ENCODE results near the gene MLF2.
A peak's percentile ranks its signal among the peaks of the same experiment; 100 is the strongest.

MLF2 gene

GRCh38 chr12:6752921-6753771, at the start of gene MLF2:
Gene MLF2 (minus strand): TSS chr12:6753141. CDS start chr12:6752334, 807 bp downstream.
- peak; percentile 97 for DNase-seq (ENCODE audit: low read depth)

- DNase-seq (ENCODE audit: low read depth), result no peak
Measured at GRCh38 chr12:6799147-6799546, 46.2 kb upstream of the MLF2 start.

GRCh38 chr12:6796576-6796975, 43.6 kb upstream of the MLF2 start:
- DNase-seq (ENCODE audit: low read depth), result no peak

GRCh38 chr12:6795088-6795487, 42.1 kb upstream of the MLF2 start:
- DNase-seq (ENCODE audit: low read depth), result no peak

- DNase-seq (ENCODE audit: low read depth), result no peak
Measured at GRCh38 chr12:6792522-6793201, 39.7 kb upstream of the MLF2 start.

GRCh38 chr12:6791931-6792520, 39.1 kb upstream of the MLF2 start:
- DNase-seq (ENCODE audit: low read depth), result no peak

GRCh38 chr12:6790496-6791150, 37.7 kb upstream of the MLF2 start:
- no peak for DNase-seq (ENCODE audit: low read depth)

- no peak for DNase-seq (ENCODE audit: low read depth)
Measured at GRCh38 chr12:6788972-6789924, 36.3 kb upstream of the MLF2 start, which contains the start of gene CD4. Gene CD4 (plus strand): TSS chr12:6789528. CDS start chr12:6800139, 10,611 bp downstream.

- no peak for DNase-seq (ENCODE audit: low read depth)
Measured at GRCh38 chr12:6787309-6787708, 34.4 kb upstream of the MLF2 start.

- DNase-seq (ENCODE audit: low read depth), result no peak
Measured at GRCh38 chr12:6786416-6787094, 33.6 kb upstream of the MLF2 start.

GRCh38 chr12:6784761-6785160, 31.8 kb upstream of the MLF2 start:
- DNase-seq (ENCODE audit: low read depth), result no peak

- no peak for DNase-seq (ENCODE audit: low read depth)
Measured at GRCh38 chr12:6784296-6784695, 31.4 kb upstream of the MLF2 start.

- no peak for DNase-seq (ENCODE audit: low read depth)
Measured at GRCh38 chr12:6783828-6784227, 30.9 kb upstream of the MLF2 start.

- no peak for DNase-seq (ENCODE audit: low read depth)
Measured at GRCh38 chr12:6782850-6783566, 30.1 kb upstream of the MLF2 start.

GRCh38 chr12:6782119-6782518, 29.2 kb upstream of the MLF2 start:
- DNase-seq (ENCODE audit: low read depth), result no peak

- no peak for DNase-seq (ENCODE audit: low read depth)
Measured at GRCh38 chr12:6780573-6780972, 27.6 kb upstream of the MLF2 start.

GRCh38 chr12:6779708-6780432, 26.9 kb upstream of the MLF2 start:
- no peak for DNase-seq (ENCODE audit: low read depth)

- DNase-seq (ENCODE audit: low read depth), result peak; percentile 52
Measured at GRCh38 chr12:6778574-6779550, 25.9 kb upstream of the MLF2 start.
